ENCODE results near the gene D2HGDH. TPM values are rescaled to one million over a fixed set of nuclear protein-coding genes. Genes with fewer than 3 reads are reported as not detected.

Gene D2HGDH
- total RNA-seq, 1 donor from 2014 or later, result 34.8 TPM

DNA sequence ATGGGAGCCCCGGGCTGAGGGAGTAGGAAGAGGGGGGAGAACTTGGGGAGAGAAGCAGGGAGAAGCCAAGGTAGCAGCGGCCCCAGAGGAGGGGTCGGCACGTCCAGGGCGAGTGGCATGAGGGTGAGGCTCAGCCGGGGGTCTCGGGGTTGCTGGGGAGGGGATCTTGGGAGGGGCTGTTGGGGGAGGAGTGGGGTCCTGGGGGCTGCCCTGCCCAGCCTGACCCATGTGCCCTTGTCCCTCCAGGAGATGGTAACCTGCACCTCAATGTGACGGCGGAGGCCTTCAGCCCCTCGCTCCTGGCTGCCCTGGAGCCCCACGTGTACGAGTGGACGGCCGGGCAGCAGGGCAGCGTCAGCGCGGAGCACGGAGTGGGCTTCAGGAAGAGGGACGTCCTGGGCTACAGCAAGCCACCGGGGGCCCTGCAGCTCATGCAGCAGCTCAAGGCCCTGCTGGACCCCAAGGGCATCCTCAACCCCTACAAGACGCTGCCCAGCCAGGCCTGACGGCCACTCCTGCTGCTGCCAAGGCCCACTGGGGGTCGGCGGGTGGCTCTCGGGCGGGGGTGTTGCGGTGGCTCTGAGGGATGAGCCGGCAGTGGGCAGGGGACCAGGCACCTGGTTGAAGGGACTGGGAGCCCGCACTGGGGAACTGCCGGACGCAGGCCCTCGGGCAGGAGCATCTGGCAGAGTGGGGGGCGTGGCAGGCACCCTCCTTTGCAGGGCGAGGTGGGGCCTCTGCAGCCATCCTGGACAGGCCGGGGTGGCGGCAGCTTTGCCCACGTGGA, 33.2 kb downstream of the D2HGDH start:
- no peaks in the 10 kb centered on the region for H3K9me3 Mint-ChIP-seq (ENCODE audit: low read depth)

DNA sequence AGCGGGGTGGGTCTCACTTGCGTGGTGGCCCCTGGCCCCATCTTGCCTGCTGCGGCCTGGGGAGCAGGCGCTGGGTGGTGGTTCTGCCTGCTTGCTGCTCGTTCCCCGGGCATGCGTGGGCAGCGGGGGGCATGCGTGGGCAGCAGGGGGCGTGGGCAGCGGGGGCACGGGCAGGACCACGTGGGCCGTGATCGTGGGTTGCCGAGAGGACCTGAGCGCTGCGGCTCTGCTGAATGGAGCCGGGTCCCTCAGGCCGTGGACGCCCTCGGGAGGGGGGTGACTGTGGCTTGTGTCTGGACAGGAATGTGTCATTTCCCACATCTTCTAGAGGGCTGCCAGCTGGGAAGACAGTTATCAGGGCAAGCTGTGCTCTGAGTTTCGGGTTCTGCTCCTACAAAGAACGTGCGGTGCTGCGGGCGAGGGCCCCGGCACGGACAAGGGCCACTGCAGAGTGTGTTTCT, 33.9 kb downstream of the D2HGDH start:
- no peak for DNase-seq (ENCODE audit: low spot score, unreplicated experiment)
- no peak overlapping the region for H3K4me3 Mint-ChIP-seq (ENCODE audit: low read depth)
- peaks cover 2% of the 10 kb centered on the region for H3K27me3 Mint-ChIP-seq
- no peaks in the 10 kb centered on the region for H3K4me1 Mint-ChIP-seq (ENCODE audit: low read depth)
- H3K9me3 Mint-ChIP-seq (ENCODE audit: low read depth), result no peaks in the 10 kb centered on the region
- peak overlapping the region; percentile 49 for H3K27ac Mint-ChIP-seq
- H3K36me3 Mint-ChIP-seq (ENCODE audit: insufficient read depth), result no peaks in the 10 kb centered on the region
- TF ChIP-seq, protein P1, sequence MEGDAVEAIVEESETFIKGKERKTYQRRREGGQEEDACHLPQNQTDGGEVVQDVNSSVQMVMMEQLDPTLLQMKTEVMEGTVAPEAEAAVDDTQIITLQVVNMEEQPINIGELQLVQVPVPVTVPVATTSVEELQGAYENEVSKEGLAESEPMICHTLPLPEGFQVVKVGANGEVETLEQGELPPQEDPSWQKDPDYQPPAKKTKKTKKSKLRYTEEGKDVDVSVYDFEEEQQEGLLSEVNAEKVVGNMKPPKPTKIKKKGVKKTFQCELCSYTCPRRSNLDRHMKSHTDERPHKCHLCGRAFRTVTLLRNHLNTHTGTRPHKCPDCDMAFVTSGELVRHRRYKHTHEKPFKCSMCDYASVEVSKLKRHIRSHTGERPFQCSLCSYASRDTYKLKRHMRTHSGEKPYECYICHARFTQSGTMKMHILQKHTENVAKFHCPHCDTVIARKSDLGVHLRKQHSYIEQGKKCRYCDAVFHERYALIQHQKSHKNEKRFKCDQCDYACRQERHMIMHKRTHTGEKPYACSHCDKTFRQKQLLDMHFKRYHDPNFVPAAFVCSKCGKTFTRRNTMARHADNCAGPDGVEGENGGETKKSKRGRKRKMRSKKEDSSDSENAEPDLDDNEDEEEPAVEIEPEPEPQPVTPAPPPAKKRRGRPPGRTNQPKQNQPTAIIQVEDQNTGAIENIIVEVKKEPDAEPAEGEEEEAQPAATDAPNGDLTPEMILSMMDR (IDR thresholded peaks at IDR 0.05; ENCODE audit: unreplicated experiment), result no peak

More for the DNA sequence above, 33.2 kb downstream of the D2HGDH start:
- H3K27me3 Mint-ChIP-seq, result peaks cover 2% of the 10 kb centered on the region
- no peak overlapping the region for H3K27ac Mint-ChIP-seq
- H3K4me3 Mint-ChIP-seq (ENCODE audit: low read depth), result no peak overlapping the region
- TF ChIP-seq, protein P1 (IDR thresholded peaks at IDR 0.05; ENCODE audit: unreplicated experiment), result no peak
- no peak for DNase-seq (ENCODE audit: low spot score, unreplicated experiment)
- peaks cover under 1% of the 10 kb centered on the region for H3K4me1 Mint-ChIP-seq (ENCODE audit: low read depth)
- H3K36me3 Mint-ChIP-seq (ENCODE audit: insufficient read depth), result no peaks in the 10 kb centered on the region

DNA sequence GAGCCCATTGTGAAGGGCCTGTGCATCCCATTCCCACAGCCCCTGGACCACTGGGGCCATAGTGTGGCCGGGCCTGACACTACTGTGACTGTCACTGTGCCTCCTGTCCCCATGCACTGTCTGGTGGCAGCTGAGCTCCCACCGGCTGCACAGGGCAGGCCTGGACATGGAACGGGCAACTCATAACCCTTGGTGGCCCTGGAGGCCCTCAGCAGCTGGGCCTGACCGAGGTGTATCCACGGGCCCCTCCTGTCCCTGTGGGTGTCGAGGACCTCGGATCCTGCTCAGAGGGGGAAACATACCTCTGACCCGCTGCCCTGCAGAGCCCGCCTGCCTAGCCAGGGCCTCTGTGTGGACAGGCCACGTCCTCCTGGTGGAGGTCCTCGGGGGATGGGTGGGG, 34.4 kb downstream of the D2HGDH start:
- TF ChIP-seq, protein P1 (IDR thresholded peaks at IDR 0.05; ENCODE audit: unreplicated experiment), result no peak
- DNase-seq (ENCODE audit: low spot score, unreplicated experiment), result no peak

DNA sequence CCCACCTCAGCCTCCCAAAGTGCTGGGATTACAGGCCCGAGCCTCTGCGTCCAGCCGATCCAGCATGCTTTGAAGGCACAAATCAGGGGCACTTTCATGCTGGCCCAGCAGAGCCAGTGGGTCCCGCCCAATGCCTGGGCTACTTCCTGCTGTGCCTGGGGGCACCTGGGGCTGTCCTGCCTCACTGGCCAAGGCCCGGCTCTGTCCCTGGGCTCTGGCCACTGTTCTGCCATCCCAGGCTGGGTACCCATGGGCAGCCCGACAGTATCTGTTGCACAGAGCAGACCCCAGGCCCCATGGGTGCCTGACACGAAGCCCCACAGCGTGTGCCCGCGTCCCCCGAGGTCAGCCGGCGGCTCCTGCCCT, 35.4 kb downstream of the D2HGDH start:
- H3K36me3 Mint-ChIP-seq (ENCODE audit: insufficient read depth), result no peaks in the 10 kb centered on the region
- TF ChIP-seq, protein P1 (IDR thresholded peaks at IDR 0.05; ENCODE audit: unreplicated experiment), result no peak
- H3K27me3 Mint-ChIP-seq, result peaks cover 2% of the 10 kb centered on the region
- no peaks in the 10 kb centered on the region for H3K9me3 Mint-ChIP-seq (ENCODE audit: low read depth)
- no peaks in the 10 kb centered on the region for H3K4me1 Mint-ChIP-seq (ENCODE audit: low read depth)
- no peak overlapping the region for H3K27ac Mint-ChIP-seq
- DNase-seq (ENCODE audit: low spot score, unreplicated experiment), result no peak
- H3K4me3 Mint-ChIP-seq (ENCODE audit: low read depth), result no peak overlapping the region

More for the DNA sequence above, 34.4 kb downstream of the D2HGDH start:
- H3K36me3 Mint-ChIP-seq (ENCODE audit: insufficient read depth), result no peaks in the 10 kb centered on the region
- H3K9me3 Mint-ChIP-seq (ENCODE audit: low read depth), result no peaks in the 10 kb centered on the region
- no peaks in the 10 kb centered on the region for H3K4me1 Mint-ChIP-seq (ENCODE audit: low read depth)
- peaks cover 2% of the 10 kb centered on the region for H3K27me3 Mint-ChIP-seq
- H3K4me3 Mint-ChIP-seq (ENCODE audit: low read depth), result no peak overlapping the region
- no peak overlapping the region for H3K27ac Mint-ChIP-seq

DNA sequence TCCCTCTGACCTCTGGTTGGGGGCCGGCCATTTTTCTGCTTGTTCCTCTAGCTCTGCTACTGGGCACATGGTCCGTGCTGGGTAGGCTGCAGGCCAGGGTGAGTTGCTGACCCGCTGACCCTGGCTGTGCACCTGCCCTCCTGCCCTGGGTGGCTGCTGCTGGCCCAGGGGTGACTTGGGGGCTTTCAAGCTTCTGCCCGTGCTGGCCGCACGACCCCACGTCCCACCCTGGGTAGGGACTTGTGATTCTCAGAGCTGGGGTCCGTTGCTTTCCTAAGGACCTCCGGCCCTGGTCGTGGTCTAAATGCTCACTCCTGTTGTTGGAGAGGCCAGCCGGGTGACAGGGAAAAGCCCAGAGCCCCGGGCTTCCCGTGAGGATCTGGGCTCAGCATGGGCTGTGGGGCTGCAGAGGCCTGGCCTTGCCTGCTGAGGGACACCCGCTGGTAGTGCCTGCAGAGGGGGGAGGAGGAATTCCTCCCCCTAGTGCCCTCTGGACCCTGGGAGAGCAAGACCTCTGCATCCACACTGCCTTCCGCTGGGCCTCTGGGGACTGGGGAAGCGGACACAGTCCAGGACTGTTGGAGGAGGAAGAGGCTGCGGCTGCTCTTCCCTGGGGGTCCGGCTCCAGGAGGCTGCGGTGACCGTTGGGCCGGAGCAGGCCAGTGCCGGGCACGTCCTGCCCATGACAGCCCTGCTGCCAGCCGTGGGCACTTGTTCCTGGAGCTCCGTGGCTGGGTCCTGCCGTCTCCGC, 35.9 kb downstream of the D2HGDH start:
- TF ChIP-seq, protein P1 (IDR thresholded peaks at IDR 0.05; ENCODE audit: unreplicated experiment), result no peak
- Mint-ChIP-seq H3K36me3 (ENCODE audit: insufficient read depth) (no peaks in the 10 kb centered on the region), H3K4me3 (ENCODE audit: low read depth) (no peak overlapping the region), H3K9me3 (ENCODE audit: low read depth) (no peaks in the 10 kb centered on the region), H3K27ac (no peak overlapping the region), H3K4me1 (ENCODE audit: low read depth) (no peaks in the 10 kb centered on the region), H3K27me3 (peaks cover 2% of the 10 kb centered on the region)
- no peak for DNase-seq (ENCODE audit: low spot score, unreplicated experiment)

Measured in progenitor cell of endocrine pancreas (in vitro differentiated cells).